Neural cell (in vitro differentiated cells): ENCODE measurements around the gene ENKUR. TPM values are rescaled to one million over a fixed set of nuclear protein-coding genes. Genes with fewer than 3 reads are reported as not detected.

Source experiments
- H2AFZ ChIP-seq: fragments of 200-600, 300-800 bp; sonication (generic), shearing (Covaris generic); 2 replicates; pipeline ENCODE4 v1.6.0; 2014; ENCODE audit warnings: low read depth, mild to moderate bottlenecking, antibody characterized with exemption, low read length, moderate library complexity
- H3F3A ChIP-seq: fragments of 200-600 bp; shearing (Covaris generic); 2 replicates; pipeline ENCODE4 v1.6.1; 2016; ENCODE audit warnings: mild to moderate bottlenecking, moderate library complexity, mixed read lengths, antibody characterized with exemption, low read length; ENCODE audit not compliant: insufficient read depth, poor library complexity, severe bottlenecking
- H3K27ac ChIP-seq: fragments of 200-600, 300-800 bp; sonication (generic), shearing (Covaris generic); 2 replicates; pipeline ENCODE4 v1.5.1; 2014; ENCODE audit warnings: mild to moderate bottlenecking, low read length, moderate library complexity
- H3K27me3 ChIP-seq: fragments of 300-800, 200-600 bp; sonication (generic), shearing (Covaris generic); 2 replicates; pipeline ENCODE4 v1.6.0; 2014; ENCODE audit warnings: mild to moderate bottlenecking, low read depth, low read length, moderate library complexity; ENCODE audit not compliant: insufficient read depth
- H3K36me3 ChIP-seq: fragments of 300-800, 200-600 bp; sonication (generic), shearing (Covaris generic); 2 replicates; pipeline ENCODE4 v1.5.1; 2014; ENCODE audit warnings: mild to moderate bottlenecking, antibody characterized with exemption, low read length, moderate library complexity; ENCODE audit not compliant: insufficient read depth
- H3K4me2 ChIP-seq: fragments of 300-800, 200-600 bp; sonication (generic), shearing (Covaris generic); 2 replicates; pipeline ENCODE4 v1.6.0; 2014; ENCODE audit warnings: mild to moderate bottlenecking, low read length
- H3K4me3 ChIP-seq: fragments of 300-800, 200-600 bp; sonication (generic), shearing (Covaris generic); 2 replicates; pipeline ENCODE4 v1.5.1; 2014; ENCODE audit warnings: mild to moderate bottlenecking, low read length, moderate library complexity
- H3K79me2 ChIP-seq: fragments of 200-600 bp; shearing (Covaris generic); replicated peaks from 2 replicates; pipeline ENCODE4 v1.6.0; 2014; ENCODE audit warnings: mild to moderate bottlenecking, low read length, moderate library complexity; ENCODE audit not compliant: insufficient read depth
- H3K9ac ChIP-seq: fragments of 300-800, 200-600 bp; sonication (generic), shearing (Covaris generic); 2 replicates; pipeline ENCODE4 v1.6.1; 2016; ENCODE audit warnings: mild to moderate bottlenecking, low read length, mixed read lengths
- H3K9me2 ChIP-seq: fragments of 200-600 bp; shearing (Covaris generic); 2 replicates; pipeline ENCODE4 v1.6.1; 2016; ENCODE audit warnings: mild to moderate bottlenecking, low read length, mixed read lengths; ENCODE audit not compliant: insufficient read depth
- H3K9me3 ChIP-seq: fragments of 200-600, 300-800 bp; sonication (generic), shearing (Covaris generic); 2 replicates; pipeline ENCODE4 v1.6.1; 2016; ENCODE audit warnings: mild to moderate bottlenecking, mixed run types, low read length, moderate library complexity, mixed read lengths
- H4K20me1 ChIP-seq: fragments of 200-600 bp; shearing (Covaris generic); 2 replicates; pipeline ENCODE4 v1.6.1; 2016; ENCODE audit warnings: mild to moderate bottlenecking, mixed run types; ENCODE audit not compliant: insufficient read depth
- EP300 ChIP-seq: fragments of 450-650 bp; conservative IDR thresholded peaks from 2 replicates; pipeline ENCODE4 v1.6.1; 2014; ENCODE audit warnings: antibody characterized with exemption, mild to moderate bottlenecking, moderate library complexity; ENCODE audit not compliant: poor library complexity, severe bottlenecking
- EZH2 ChIP-seq: fragments of 200-600, 300-800 bp; shearing (Covaris generic), sonication (generic); IDR thresholded peaks from 2 replicates; pipeline ENCODE4 v1.6.1; 2014; ENCODE audit warnings: antibody characterized with exemption, low read length, borderline replicate concordance, mild to moderate bottlenecking; ENCODE audit not compliant: insufficient read depth, poor library complexity, severe bottlenecking
- MXI1 ChIP-seq: fragments of 450-650 bp; conservative IDR thresholded peaks from 2 replicates; pipeline ENCODE4 v1.6.1; 2014; ENCODE audit warnings: antibody characterized with exemption, mild to moderate bottlenecking; ENCODE audit not compliant: poor library complexity, severe bottlenecking
- POLR2AphosphoS5 ChIP-seq: IDR thresholded peaks from 2 replicates; pipeline ENCODE4 v1.6.1; 2012
- RAD21 ChIP-seq: fragments of 450-650 bp; conservative IDR thresholded peaks from 2 replicates; pipeline ENCODE4 v1.6.1; 2014; ENCODE audit warnings: antibody characterized with exemption, mild to moderate bottlenecking, moderate library complexity
- REST ChIP-seq: IDR thresholded peaks from 2 replicates; pipeline ENCODE4 v1.6.1; 2012; ENCODE audit warnings: borderline replicate concordance
- SMC3 ChIP-seq: fragments of 450-650 bp; conservative IDR thresholded peaks from 2 replicates; pipeline ENCODE4 v1.6.1; 2014; ENCODE audit warnings: antibody characterized with exemption, mild to moderate bottlenecking, moderate library complexity; ENCODE audit not compliant: poor library complexity
- TAF1 ChIP-seq: IDR thresholded peaks from 2 replicates; pipeline ENCODE4 v1.6.1; 2012; ENCODE audit warnings: low read depth
- polyA plus RNA-seq: library from polyadenylated mRNA; depleted of rRNA; stranded (reverse); fragments of >200 nt; gene quantifications from 2 replicates; pipeline ENCODE4 v1.2.3, GENCODE V29; 2014
- TF ChIP-seq, protein P1 (sequence below): fragments of 450-650 bp; IDR thresholded peaks from 2 replicates; pipeline ENCODE4 v1.5.1; 2014; ENCODE audit warnings: antibody characterized with exemption, mild to moderate bottlenecking, moderate library complexity; ENCODE audit not compliant: poor library complexity, severe bottlenecking

ENKUR gene
- polyA plus RNA-seq, 1 donor from 2014 or later = 2.6 TPM

DNA sequence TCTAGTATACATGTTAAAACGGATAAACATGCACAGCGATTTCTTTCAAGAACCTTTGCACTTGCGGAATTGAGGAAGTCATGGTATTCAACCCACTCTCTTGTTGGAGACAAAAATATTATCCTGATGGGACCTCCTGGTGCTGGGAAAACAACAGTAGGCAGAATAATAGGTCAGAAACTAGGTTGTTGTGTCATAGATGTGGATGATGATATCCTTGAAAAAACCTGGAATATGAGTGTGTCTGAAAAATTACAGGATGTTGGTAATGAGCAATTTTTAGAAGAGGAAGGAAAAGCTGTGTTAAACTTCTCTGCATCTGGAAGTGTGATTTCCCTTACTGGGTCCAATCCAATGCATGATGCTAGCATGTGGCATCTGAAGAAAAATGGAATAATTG is 7.3 kb upstream of the ENKUR start:
- no peak overlapping the region for H3K4me2 ChIP-seq
- H3K27me3 ChIP-seq = no peaks in the 10 kb centered on the region
- H3K4me3 ChIP-seq = no peak overlapping the region
- H3K27ac ChIP-seq = no peak overlapping the region
- H3K9me2 ChIP-seq = no peaks in the 10 kb centered on the region
- no peaks in the 10 kb centered on the region for H3F3A ChIP-seq
- TF ChIP-seq TAF1 (no peak), RAD21 (no peak), EZH2 (no peak), REST (no peak), EP300 (no peak), MXI1 (no peak), SMC3 (no peak), POLR2AphosphoS5 (no peak)
- TF ChIP-seq, protein P1, sequence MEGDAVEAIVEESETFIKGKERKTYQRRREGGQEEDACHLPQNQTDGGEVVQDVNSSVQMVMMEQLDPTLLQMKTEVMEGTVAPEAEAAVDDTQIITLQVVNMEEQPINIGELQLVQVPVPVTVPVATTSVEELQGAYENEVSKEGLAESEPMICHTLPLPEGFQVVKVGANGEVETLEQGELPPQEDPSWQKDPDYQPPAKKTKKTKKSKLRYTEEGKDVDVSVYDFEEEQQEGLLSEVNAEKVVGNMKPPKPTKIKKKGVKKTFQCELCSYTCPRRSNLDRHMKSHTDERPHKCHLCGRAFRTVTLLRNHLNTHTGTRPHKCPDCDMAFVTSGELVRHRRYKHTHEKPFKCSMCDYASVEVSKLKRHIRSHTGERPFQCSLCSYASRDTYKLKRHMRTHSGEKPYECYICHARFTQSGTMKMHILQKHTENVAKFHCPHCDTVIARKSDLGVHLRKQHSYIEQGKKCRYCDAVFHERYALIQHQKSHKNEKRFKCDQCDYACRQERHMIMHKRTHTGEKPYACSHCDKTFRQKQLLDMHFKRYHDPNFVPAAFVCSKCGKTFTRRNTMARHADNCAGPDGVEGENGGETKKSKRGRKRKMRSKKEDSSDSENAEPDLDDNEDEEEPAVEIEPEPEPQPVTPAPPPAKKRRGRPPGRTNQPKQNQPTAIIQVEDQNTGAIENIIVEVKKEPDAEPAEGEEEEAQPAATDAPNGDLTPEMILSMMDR = no peak
- H3K79me2 ChIP-seq = no peaks in the 10 kb centered on the region
- H3K36me3 ChIP-seq = no peaks in the 10 kb centered on the region
- no peaks in the 10 kb centered on the region for H4K20me1 ChIP-seq
- no peak overlapping the region for H3K9ac ChIP-seq
- H2AFZ ChIP-seq = no peak overlapping the region
- H3K9me3 ChIP-seq = no peaks in the 10 kb centered on the region

- TF ChIP-seq POLR2AphosphoS5 = no peak
- no peak for TF ChIP-seq EP300
- TF ChIP-seq EZH2 = no peak
- TF ChIP-seq RAD21 = no peak
- TF ChIP-seq TAF1 = no peak
- no peak for TF ChIP-seq MXI1
- Histone ChIP-seq H3K27me3 (no peaks in the 10 kb centered on the region), H3K27ac (no peak overlapping the region)
Observed at GRCh38 chr10:25018703-25019102, 2.7 kb upstream of the ENKUR start.

DNA sequence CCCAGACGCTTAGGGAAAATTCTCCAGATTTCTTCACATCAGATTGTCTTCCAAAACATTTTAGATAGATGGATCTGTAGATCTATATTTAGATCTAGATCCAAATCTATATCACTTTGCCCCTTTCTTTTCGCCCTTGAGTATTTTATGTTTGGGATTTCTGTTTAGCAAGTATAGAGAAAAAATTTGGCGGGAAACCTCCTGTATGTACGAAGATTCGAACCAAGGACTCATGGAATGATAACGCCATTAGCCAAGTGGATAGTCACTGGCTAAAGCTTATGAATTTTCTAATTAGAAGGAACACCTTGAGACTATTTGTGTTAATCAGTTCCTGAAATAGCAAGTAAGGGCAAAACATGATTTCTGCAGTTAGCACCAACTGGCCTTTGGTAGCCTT is 1.7 kb upstream of the ENKUR start:
- TF ChIP-seq EZH2 = no peak
- TF ChIP-seq REST = no peak
- TF ChIP-seq RAD21 = no peak
- no peak for TF ChIP-seq EP300
- no peak for TF ChIP-seq MXI1
- TF ChIP-seq, protein P1 = no peak
- no peak for TF ChIP-seq POLR2AphosphoS5
- no peak for TF ChIP-seq TAF1
- no peak for TF ChIP-seq SMC3
- H3F3A ChIP-seq = peaks cover 5% of the 10 kb centered on the region
- peak overlapping the region; percentile 83 for H3K27ac ChIP-seq
- peak overlapping the region; percentile 71 for H3K9ac ChIP-seq
- H3K4me2 ChIP-seq = peak overlapping the region; percentile 71
- no peaks in the 10 kb centered on the region for H3K9me2 ChIP-seq
- H3K4me3 ChIP-seq = peak overlapping the region; percentile 82
- no peaks in the 10 kb centered on the region for H3K9me3 ChIP-seq
- H2AFZ ChIP-seq = no peak overlapping the region
- peaks cover 5% of the 10 kb centered on the region for H3K79me2 ChIP-seq
- H4K20me1 ChIP-seq = no peaks in the 10 kb centered on the region
- no peaks in the 10 kb centered on the region for H3K36me3 ChIP-seq
- H3K27me3 ChIP-seq = no peaks in the 10 kb centered on the region

More at GRCh38 chr10:25018703-25019102, 2.7 kb upstream of the ENKUR start:
- Histone ChIP-seq H2AFZ (no peak overlapping the region), H3K4me2 (no peak overlapping the region), H3K36me3 (no peaks in the 10 kb centered on the region), H3K9me3 (no peaks in the 10 kb centered on the region), H3K4me3 (no peak overlapping the region), H4K20me1 (no peaks in the 10 kb centered on the region), H3K79me2 (peaks cover 5% of the 10 kb centered on the region), H3K9ac (no peak overlapping the region), H3F3A (peaks cover 5% of the 10 kb centered on the region), H3K9me2 (no peaks in the 10 kb centered on the region)
